ENCODE results near the gene BTRC. TPM values are rescaled to one million over a fixed set of nuclear protein-coding genes. Genes with fewer than 3 reads are reported as not detected.

Gene BTRC
- total and polyA plus RNA-seq, 10 of the 15 experiments (the other 5 are each of a cell fraction or from before 2014, with no cell fraction given): 2.2 to 18.6 (median 8.6) TPM

DNA sequence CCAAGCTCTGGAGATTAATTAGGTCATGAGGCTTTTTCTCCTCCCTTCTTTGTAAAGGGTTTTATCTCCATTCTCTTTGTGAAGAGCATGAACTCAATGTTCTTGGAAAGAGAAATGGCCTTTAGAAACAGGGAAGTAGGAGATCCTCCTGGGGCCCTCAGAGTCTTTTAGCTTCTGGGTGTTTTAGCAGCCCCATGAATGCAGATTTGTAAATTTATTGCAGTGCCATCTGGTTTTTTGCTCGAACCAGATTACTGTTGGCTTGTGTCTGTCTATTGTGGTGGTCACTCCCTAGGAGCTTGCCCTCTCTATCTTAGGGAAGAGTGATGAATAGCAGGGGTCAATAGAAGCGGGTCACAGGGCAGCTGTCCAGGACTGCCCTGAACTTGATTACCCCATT, 110.6 kb downstream of the BTRC start:
- ChIA-PET CTCF (interaction anchor here (0.6 to 5.6 kb wide), 6 partner anchors 10 to 251 kb away, joined by 3 to 56 read pairs (median 35); no protein-coding TSS in a partner anchor), SMC1A (ENCODE audit: uncharacterized antibody, unreplicated experiment) (interaction anchor here (0.8 to 2.6 kb wide), 4 partner anchors 8 to 25 kb away, joined by 3 to 9 read pairs (median 4); no protein-coding TSS in a partner anchor), RAD21 (ENCODE audit: unreplicated experiment) (no interaction called here), POLR2A (interaction anchor here (1.1 kb wide), 1 partner anchor 1248 kb away, joined by 4 read pairs; no protein-coding TSS in a partner anchor)
- no peak for DNase-seq (ENCODE audit: low read depth, low spot score)
- Histone ChIP-seq H4K20me1 (ENCODE audit: control insufficient read depth, insufficient read depth) (no peaks in the 10 kb centered on the region), H3K4me1 (ENCODE audit: control insufficient read depth, insufficient read depth, low read length) (no peaks in the 10 kb centered on the region), H3K27ac (ENCODE audit: control insufficient read depth, insufficient read depth) (no peak overlapping the region), H3K4me3 (no peak overlapping the region), H3K9ac (ENCODE audit: control insufficient read depth, insufficient read depth, low read length) (no peak overlapping the region), H3K27me3 (replicated peaks in 1 of 2; ENCODE audit: control insufficient read depth in 2 of 2, insufficient read depth in 2 of 2, low read length in 1 of 2) (no peaks in the 10 kb centered on the region), H3K79me2 (ENCODE audit: control insufficient read depth, insufficient read depth, low read length) (no peaks in the 10 kb centered on the region), H3K36me3 (ENCODE audit: control insufficient read depth in 2 of 2, insufficient read depth in 2 of 2, low read length in 1 of 2) (no peaks in the 10 kb centered on the region), H3K4me2 (ENCODE audit: control insufficient read depth, insufficient read depth) (no peak overlapping the region), H3K9me3 (replicated peaks; ENCODE audit: control insufficient read depth, insufficient read depth, low read length) (no peaks in the 10 kb centered on the region), H2AFZ (ENCODE audit: control insufficient read depth, low read depth, low read length) (no peak overlapping the region)
- intact Hi-C loops (cut with micrococcal nuclease; ENCODE audit: unreplicated experiment): no loop called here
- no peak for TF ChIP-seq MEF2B (IDR thresholded peaks at IDR 0.05; ENCODE audit: partially characterized antibody, poor library complexity, severe bottlenecking)
- TF ChIP-seq SMC3 (IDR thresholded peaks at IDR 0.05; ENCODE audit: borderline replicate concordance, low read length): no peak
- TF ChIP-seq, protein P1, sequence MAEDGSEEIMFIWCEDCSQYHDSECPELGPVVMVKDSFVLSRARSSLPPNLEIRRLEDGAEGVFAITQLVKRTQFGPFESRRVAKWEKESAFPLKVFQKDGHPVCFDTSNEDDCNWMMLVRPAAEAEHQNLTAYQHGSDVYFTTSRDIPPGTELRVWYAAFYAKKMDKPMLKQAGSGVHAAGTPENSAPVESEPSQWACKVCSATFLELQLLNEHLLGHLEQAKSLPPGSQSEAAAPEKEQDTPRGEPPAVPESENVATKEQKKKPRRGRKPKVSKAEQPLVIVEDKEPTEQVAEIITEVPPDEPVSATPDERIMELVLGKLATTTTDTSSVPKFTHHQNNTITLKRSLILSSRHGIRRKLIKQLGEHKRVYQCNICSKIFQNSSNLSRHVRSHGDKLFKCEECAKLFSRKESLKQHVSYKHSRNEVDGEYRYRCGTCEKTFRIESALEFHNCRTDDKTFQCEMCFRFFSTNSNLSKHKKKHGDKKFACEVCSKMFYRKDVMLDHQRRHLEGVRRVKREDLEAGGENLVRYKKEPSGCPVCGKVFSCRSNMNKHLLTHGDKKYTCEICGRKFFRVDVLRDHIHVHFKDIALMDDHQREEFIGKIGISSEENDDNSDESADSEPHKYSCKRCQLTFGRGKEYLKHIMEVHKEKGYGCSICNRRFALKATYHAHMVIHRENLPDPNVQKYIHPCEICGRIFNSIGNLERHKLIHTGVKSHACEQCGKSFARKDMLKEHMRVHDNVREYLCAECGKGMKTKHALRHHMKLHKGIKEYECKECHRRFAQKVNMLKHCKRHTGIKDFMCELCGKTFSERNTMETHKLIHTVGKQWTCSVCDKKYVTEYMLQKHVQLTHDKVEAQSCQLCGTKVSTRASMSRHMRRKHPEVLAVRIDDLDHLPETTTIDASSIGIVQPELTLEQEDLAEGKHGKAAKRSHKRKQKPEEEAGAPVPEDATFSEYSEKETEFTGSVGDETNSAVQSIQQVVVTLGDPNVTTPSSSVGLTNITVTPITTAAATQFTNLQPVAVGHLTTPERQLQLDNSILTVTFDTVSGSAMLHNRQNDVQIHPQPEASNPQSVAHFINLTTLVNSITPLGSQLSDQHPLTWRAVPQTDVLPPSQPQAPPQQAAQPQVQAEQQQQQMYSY (CRISPR knock-in tag; IDR thresholded peaks at IDR 0.05): no peak
- TF ChIP-seq RAD21 (IDR thresholded peaks at IDR 0.05; ENCODE audit: insufficient read depth, low read depth, low read length): no peak
- TF ChIP-seq SUZ12 (IDR thresholded peaks at IDR 0.05; ENCODE audit: unreplicated experiment): no peak
- TF ChIP-seq SRF (IDR thresholded peaks at IDR 0.05; ENCODE audit: low read depth in 2 of 2, low read length in 2 of 2): no peak
- TF ChIP-seq, protein P2, sequence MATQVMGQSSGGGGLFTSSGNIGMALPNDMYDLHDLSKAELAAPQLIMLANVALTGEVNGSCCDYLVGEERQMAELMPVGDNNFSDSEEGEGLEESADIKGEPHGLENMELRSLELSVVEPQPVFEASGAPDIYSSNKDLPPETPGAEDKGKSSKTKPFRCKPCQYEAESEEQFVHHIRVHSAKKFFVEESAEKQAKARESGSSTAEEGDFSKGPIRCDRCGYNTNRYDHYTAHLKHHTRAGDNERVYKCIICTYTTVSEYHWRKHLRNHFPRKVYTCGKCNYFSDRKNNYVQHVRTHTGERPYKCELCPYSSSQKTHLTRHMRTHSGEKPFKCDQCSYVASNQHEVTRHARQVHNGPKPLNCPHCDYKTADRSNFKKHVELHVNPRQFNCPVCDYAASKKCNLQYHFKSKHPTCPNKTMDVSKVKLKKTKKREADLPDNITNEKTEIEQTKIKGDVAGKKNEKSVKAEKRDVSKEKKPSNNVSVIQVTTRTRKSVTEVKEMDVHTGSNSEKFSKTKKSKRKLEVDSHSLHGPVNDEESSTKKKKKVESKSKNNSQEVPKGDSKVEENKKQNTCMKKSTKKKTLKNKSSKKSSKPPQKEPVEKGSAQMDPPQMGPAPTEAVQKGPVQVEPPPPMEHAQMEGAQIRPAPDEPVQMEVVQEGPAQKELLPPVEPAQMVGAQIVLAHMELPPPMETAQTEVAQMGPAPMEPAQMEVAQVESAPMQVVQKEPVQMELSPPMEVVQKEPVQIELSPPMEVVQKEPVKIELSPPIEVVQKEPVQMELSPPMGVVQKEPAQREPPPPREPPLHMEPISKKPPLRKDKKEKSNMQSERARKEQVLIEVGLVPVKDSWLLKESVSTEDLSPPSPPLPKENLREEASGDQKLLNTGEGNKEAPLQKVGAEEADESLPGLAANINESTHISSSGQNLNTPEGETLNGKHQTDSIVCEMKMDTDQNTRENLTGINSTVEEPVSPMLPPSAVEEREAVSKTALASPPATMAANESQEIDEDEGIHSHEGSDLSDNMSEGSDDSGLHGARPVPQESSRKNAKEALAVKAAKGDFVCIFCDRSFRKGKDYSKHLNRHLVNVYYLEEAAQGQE (IDR thresholded peaks at IDR 0.05; ENCODE audit: low read depth, low read length): no peak
- in situ Hi-C loops (cut with MboI): loop anchor here (10.0 kb wide), 1 partner anchor 250 kb away; no protein-coding TSS in a partner anchor
- no TSS peak for BruUV-seq (replicated peaks)
- 90% methylated on average over 2 of the region's 2 CpGs for WGBS (ENCODE audit: insufficient coverage, insufficient replicate concordance, low lambda C conversion rate, missing lambda C conversion rate)
- ATAC-seq: no peak
- FAIRE-seq: no peak

All from GM12878 (cell line).